ENCODE results near the gene PPP2R3C. TPM values are rescaled to one million over a fixed set of nuclear protein-coding genes. Genes with fewer than 3 reads are reported as not detected.

The PPP2R3C gene
- total and polyA plus RNA-seq, 2 of the 4 experiments (the other 2 are of a cell fraction): 15.9 to 17.0 TPM

DNA sequence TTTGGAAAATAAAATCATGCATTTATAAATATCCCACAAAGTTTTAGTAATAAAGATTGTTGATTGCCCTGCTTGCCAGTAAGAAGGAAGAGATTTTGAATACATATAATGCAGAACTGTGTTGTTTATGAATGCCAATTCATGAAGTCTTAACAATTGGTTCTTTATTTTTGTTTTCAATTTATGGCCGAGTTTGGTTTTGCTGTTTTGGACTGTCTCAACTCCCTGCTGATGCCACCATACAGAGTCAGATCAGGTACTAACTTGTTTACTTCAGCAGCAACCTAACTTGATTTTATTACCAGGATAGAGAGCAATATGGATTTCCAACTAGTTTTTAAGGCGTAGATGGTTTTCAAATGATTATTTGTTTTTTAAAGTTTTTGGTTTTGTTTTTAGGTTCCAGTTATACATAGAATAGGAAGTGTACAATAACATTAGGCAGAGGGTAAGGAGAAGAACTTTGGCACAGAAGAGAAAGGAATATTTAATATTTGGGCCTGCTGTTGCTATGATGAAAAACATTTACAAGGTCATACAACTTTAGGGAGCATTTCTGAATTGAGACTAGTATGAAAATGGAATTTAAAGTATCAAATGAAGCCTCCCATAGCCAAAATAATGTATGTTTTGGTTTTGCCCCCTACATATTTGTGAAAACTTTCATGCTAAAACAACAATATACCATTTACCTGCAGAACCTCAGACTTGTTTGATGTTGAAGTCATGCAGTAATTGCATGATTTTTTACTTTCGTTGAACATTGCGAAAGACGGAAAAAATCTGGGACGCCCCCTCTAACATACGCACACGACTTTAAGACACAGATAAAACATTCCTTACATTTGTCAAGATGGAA is 76.6 kb downstream of the PPP2R3C start:
- CTCF ChIA-PET: interaction anchor here (0.7 to 1.5 kb wide), 2 partner anchors 24 to 45 kb away, joined by 3 read pairs; no protein-coding TSS in a partner anchor
- dilution Hi-C loops (cut with HindIII; ENCODE audit: low sequenced_read_pairs, unreplicated experiment): no loop called here
- peak; percentile 62 for DNase-seq

More for the DNA sequence above, 76.6 kb downstream of the PPP2R3C start:
- H3K27me3 ChIP-seq (ENCODE audit: control insufficient read depth, insufficient read depth, low read length): no peaks in the 10 kb centered on the region
- 100% methylated on average over 1 of the region's 8 CpGs for WGBS, 2 experiments (ENCODE audit: extremely low coverage in 2 of 2, insufficient read length in 1 of 2)
- peak overlapping the region; percentile 67; the same call in 1 of the 3 replicates for H2BK15ac ChIP-seq (ENCODE audit: low read depth, low read length)
- H2BK20ac ChIP-seq (ENCODE audit: low read depth, low read length): no peak overlapping the region
- H2BK5ac ChIP-seq (ENCODE audit: low read depth, low read length, poor library complexity, severe bottlenecking): peak overlapping the region; percentile 87
- peak overlapping the region; percentile 87 for H3K56ac ChIP-seq (ENCODE audit: extremely low read depth, insufficient read depth, low read length)
- H2AK9ac ChIP-seq (replicated peaks; ENCODE audit: low read depth, low read length, poor library complexity): no peak overlapping the region
- peak overlapping the region; percentile 85; the same call in 1 of the 2 replicates for H3K18ac ChIP-seq (ENCODE audit: low read depth, low read length)
- H2BK120ac ChIP-seq (ENCODE audit: low read depth, low read length): peak overlapping the region; percentile 58; the same call in 1 of the 2 replicates
- peak overlapping the region; percentile 79 for H4K91ac ChIP-seq (ENCODE audit: insufficient read depth, low read depth, low read length)
- TSS peak; percentile 88 for BruUV-seq (replicated peaks)
- H3K9me3 ChIP-seq (ENCODE audit: control insufficient read depth, insufficient read depth, low read length): no peaks in the 10 kb centered on the region
- H3K4me3 ChIP-seq (ENCODE audit: insufficient read depth, low read depth, low read length): peak overlapping the region; percentile 79
- H4K5ac ChIP-seq (ENCODE audit: low read depth, low read length): peak overlapping the region; percentile 92; the same call in 1 of the 2 replicates
- in situ Hi-C loops (cut with MboI; ENCODE audit: low sequenced_read_pairs): no loop called here
- H3K9ac ChIP-seq (ENCODE audit: low read depth, low read length): peak overlapping the region; percentile 98
- no peaks in the 10 kb centered on the region for H4K20me1 ChIP-seq (ENCODE audit: insufficient read depth, low read length)
- H3K14ac ChIP-seq (replicated peaks; ENCODE audit: low read depth, low read length): peak overlapping the region; percentile 96
- peak overlapping the region; percentile 85 for H3K4me2 ChIP-seq (ENCODE audit: low read depth, low read length)
- no peak overlapping the region for H2AFZ ChIP-seq (replicated peaks; ENCODE audit: low read length, poor library complexity)
- peak overlapping the region; percentile 99 for H4K8ac ChIP-seq (ENCODE audit: low read depth in 2 of 2, low read length in 2 of 2)
- H3K23ac ChIP-seq (ENCODE audit: low read depth, low read length): peak overlapping the region; percentile 87; the same call in 1 of the 2 replicates
- H2AK5ac ChIP-seq (ENCODE audit: low read depth, low read length): no peak overlapping the region
- ATAC-seq (ENCODE audit: low read depth): no peak
- no peaks in the 10 kb centered on the region; the same call in 1 of the 2 replicates for H3K4me1 ChIP-seq (ENCODE audit: control insufficient read depth, insufficient read depth, low read length)
- H3K9me1 ChIP-seq (ENCODE audit: insufficient read depth, low read length): no peaks in the 10 kb centered on the region; the same call in 1 of the 2 replicates
- intact Hi-C loops (cut with micrococcal nuclease): loop anchor here (10.0 kb wide), 1 partner anchor 370 kb away; no protein-coding TSS in a partner anchor
- peaks cover 6 to 39% of the 10 kb centered on the region in 2 experiments; a peak in 3 of 4 replicates for H3K79me1 ChIP-seq (ENCODE audit: low read depth in 1 of 2, low read length in 2 of 2)
- POLR2A ChIA-PET (ENCODE audit: unreplicated experiment): no interaction called here
- TF ChIP-seq, protein P1, sequence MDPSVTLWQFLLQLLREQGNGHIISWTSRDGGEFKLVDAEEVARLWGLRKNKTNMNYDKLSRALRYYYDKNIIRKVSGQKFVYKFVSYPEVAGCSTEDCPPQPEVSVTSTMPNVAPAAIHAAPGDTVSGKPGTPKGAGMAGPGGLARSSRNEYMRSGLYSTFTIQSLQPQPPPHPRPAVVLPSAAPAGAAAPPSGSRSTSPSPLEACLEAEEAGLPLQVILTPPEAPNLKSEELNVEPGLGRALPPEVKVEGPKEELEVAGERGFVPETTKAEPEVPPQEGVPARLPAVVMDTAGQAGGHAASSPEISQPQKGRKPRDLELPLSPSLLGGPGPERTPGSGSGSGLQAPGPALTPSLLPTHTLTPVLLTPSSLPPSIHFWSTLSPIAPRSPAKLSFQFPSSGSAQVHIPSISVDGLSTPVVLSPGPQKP (IDR thresholded peaks at IDR 0.05; ENCODE audit: borderline replicate concordance, low read depth, low read length): no peak
- TF ChIP-seq NFE2L2 (IDR thresholded peaks at IDR 0.05; ENCODE audit: low read depth, low read length) (no peak), SMC3 (IDR thresholded peaks at IDR 0.05; ENCODE audit: low read depth, low read length) (no peak), MAFK (IDR thresholded peaks at IDR 0.05; ENCODE audit: low read depth, low read length) (no peak), CEBPB (IDR thresholded peaks at IDR 0.05; ENCODE audit: low read depth, low read length) (peak; percentile 94), MXI1 (IDR thresholded peaks at IDR 0.05; ENCODE audit: borderline replicate concordance, low read depth, low read length) (no peak), POLR2A (IDR thresholded peaks at IDR 0.05; ENCODE audit: low read depth, low read length) (no peak), RCOR1 (IDR thresholded peaks at IDR 0.05; ENCODE audit: insufficient replicate concordance, low read length) (no peak)
- H3K36me3 ChIP-seq (ENCODE audit: control insufficient read depth, insufficient read depth, low read length): peaks cover 3% of the 10 kb centered on the region; the same call in 1 of the 2 replicates
- peak overlapping the region; percentile 95; the same call in 1 of the 2 replicates for H3K27ac ChIP-seq (ENCODE audit: insufficient read depth, low read length)
- peak overlapping the region; percentile 88; the same call in 1 of the 2 replicates for H3K4ac ChIP-seq (ENCODE audit: low read depth, low read length)
